Activated CD8-positive, alpha-beta memory T cell treated with anti-CD3 and anti-CD28 coated beads, Interleukin-2, amount 50 U/mL, for 48 hours (primary cell): ENCODE results near the gene APBB1IP.
"Not testable (repeated sequence)": the region's sequence is repeated elsewhere in the genome, so short reads cannot be mapped to it uniquely, and the experiment has no call there.

Source experiments
- DNase-seq: peaks from one replicate; pipeline ENCODE4 v3.0.0-alpha.2; 2020

Gene APBB1IP

DNA sequence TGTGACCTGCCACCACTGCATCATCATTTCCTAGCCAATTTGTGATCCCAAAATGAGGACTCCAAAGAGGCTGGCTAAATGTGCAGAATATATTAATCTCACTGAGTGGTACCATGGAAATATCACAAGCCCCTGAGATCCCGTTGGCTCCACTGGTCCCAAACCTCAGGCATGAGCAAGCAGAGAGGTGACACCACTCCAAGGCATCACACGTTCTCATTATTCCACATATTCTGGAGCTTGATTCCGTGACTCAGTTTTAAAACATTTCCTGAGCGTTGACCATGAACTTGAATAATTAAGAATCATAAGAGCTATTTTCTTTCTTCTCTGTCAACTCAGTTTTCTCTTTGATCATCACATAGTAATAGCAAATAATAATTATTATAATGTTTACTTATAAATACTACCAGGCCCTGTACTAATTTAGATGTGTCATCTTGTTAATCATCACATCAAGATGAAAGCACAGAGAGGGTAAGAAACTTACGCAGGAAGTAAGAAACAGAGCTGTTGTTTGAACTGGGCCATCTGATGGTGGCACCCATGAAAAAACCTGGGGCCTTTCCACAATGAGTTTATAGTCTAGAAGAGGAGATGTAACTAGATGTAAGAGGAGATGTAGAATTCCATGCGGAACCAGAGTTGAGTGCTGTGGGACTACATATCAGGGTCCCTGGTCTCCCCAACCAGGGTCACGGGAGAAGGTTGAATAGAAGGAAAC lies 3.5 kb downstream of the APBB1IP start:
- DNase-seq = no peak

DNA sequence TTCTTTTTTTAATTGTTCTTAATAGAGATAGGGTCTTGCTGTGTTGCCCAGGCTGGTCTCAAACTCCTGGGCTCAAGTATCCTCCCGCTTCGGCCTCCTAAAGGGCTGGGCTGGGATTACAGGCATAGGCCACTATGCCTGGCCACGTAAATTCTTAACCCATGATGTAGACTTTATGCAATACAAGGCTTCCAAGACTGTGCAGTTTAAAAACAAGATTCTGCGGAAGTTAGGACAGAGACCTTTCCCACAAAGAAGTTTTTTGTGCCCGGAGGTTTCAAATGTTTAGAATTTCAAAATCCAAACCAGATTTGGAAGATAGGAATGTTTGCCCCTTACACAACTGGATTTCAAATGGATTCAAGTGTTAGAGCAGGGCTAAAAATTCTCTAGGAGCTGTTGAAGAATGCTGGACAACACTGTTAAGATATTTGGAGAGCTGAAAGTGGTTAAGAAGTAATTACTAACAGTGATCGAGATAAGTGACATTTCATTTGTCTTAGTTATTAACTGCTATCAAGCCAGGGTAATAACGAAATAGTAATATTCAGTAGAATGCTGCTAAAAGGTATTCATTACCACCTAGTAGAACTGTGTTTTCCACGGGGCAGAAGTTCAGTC lies 7.4 kb downstream of the APBB1IP start:
- no peak for DNase-seq

DNA sequence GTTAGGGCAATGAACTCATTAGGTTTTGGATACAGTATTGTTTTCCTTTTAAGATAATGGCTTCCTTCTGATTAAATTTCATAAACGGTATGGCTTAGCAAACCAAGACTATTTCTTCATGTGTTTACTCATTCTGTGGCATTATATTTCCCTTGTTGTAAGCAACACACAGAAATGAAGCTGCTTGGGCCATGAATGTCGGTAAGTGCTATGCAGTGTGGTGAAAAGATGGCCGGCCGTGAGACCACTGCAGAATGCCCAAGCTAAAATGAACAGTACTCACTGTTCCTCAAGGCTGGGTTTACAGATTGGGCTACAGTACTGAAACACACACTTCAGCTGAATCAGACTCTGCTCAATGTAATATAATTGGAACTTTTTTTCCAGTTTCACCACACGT lies 8.1 kb downstream of the APBB1IP start:
- no peak for DNase-seq

DNA sequence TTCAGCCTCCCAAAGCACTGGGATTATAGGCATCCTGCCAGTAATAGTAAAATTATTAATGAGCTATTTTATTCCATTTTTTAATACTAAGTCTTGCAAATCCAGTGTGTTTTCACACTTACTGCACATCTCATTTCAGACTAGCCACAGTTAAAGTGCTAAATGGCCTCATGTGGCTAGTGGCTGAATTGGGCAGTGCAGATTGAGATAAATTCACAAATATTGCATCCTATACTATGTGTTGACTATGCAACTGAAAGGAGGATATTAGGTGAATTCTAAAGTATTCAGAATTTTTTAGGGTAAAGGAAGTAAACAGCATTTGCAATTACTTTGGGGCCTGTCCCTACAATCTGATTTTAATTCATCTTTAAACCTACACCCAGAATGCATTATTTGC lies 10.2 kb downstream of the APBB1IP start:
- DNase-seq = no peak

DNA sequence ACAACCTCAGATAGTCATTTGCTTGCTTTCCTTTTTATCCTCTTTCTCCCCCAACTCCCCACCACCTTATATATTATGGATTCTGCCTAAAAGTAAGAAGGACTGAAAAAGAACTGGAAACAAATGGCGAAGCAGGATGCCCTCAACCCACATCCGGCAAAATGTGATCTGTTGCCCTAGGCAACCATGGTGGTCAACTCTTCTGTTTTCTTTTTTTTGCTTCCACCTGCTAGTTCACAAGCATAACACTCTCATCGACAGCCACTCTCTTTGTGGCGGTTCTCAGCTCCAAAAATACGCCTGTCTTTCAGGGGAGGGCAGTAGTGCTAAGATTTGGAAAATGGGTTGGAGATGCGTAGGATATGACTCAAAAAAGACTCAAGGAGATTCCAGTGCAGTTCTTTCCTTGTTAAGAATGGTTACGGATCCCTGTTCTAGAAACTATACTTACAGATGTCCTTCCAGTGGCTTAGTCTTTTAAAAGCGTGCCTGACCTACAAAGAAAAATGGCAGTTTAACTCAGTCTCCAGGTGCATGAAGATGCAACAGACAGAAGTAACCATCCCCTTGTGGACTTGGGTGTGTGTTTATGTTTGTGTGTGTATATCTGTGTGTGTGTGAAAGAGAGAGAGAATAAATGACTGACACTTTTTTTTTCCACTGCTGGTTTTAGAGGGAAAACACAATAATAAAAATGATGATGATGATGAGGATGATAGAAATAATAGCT lies 10.7 kb downstream of the APBB1IP start:
- no peak for DNase-seq

DNA sequence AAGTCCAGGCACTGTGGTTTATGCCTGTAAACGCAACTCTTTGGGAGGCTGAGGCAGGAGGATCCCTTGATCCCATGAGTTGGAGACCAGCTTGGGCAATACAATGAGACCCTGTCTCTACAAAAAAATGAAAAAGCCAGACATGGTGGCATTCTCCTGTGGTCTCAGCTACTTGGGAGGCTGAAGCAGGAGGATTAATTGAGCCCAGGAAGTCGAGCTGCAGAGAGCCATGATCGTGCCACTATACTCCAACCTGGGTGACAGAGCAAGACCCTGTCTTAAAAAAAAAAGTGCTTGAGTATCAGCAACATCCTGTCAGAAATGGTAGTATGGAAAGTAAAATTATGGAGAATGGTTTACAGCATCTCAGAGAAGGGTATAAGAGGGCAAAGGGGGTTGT lies 11.6 kb downstream of the APBB1IP start:
- no peak for DNase-seq

DNA sequence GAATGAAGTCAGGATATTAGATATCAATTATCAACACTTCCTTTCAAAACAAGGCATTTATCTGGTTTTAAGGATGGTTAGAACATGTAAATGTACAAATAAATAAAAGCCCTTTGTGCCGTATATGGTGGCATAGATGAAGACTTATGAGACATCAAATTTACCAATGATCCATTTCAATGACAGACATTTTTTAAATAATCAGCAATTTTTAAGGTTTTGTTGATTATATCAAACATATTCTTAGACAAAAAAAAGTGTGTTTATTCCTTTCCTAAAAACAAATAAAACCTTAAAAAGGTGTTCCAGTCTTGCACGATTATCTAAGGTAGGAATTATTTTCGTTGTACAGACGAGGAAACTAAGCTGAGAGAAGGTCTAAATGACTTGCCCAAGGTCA lies 13.8 kb downstream of the APBB1IP start:
- DNase-seq = no peak

DNA sequence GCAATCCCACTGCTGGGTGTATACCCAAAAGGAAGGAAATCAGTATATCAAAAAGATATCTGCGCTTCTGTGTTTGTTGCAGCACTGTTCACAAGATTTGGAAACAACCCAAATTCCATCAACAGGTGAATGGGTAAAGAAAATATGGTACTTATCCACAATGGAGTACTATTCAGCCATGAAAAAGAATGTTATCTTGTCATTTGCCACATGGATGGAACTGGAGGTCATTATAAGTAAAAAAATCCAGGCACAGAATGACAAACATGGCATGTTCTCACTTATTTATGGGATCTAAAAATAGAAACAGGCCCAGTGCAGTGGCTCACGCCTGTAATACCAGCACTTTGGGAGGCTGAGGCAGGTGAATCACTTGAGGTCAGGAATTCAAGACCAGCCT lies 15.7 kb downstream of the APBB1IP start:
- DNase-seq = no peak

DNA sequence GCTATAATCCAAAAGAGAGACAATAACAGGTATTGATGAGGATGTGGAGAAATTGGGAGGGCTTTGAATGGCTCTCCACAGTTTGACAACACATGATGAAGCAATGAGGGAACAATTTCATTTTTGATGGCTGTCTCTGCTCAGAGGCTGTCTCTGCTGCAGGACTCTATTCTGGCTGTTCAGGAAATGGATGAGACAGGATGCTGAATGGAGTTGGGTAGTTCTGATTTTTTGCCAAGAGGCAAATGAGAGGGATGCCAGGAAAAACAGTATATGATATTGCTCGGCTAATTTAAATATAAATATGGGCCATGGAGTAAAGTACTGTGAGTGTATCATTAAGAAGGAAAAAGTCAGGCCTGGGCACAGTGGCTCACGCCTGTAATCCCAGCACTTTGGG lies 16.8 kb downstream of the APBB1IP start:
- no peak for DNase-seq

DNA sequence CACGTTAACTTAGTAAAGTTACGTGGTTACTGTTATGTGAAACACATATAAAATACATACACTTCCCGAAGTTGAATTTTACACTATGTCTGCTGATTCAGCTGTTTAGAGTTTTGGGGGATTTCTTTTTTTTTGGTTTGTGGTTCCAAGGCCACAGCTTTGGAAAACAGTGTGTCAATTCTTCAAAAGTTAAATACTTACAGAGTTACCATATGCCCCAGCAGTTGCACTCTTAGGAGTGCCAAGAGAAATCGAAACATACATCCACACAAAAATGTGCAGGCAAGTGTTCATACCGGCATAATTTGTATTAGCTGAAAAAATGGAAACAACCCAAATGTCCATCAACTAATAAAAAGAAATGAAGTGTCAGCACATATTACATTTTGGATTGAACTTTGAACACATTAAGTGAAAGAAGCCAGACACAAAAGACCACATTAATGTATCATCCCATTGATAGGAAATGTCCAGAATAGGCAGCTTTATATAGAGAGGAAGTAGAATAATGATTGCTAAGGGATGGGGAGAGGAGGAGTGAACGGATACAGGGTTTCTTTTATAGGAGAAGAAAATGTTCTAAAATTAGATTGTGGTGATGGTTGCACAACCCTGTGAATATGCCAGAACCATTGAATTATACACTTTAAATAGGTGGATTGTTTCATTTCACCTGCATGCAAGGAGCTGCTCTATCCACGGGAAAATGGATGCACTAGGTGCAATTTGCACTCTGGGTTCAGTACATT lies 17.6 kb downstream of the APBB1IP start:
- no peak for DNase-seq

DNA sequence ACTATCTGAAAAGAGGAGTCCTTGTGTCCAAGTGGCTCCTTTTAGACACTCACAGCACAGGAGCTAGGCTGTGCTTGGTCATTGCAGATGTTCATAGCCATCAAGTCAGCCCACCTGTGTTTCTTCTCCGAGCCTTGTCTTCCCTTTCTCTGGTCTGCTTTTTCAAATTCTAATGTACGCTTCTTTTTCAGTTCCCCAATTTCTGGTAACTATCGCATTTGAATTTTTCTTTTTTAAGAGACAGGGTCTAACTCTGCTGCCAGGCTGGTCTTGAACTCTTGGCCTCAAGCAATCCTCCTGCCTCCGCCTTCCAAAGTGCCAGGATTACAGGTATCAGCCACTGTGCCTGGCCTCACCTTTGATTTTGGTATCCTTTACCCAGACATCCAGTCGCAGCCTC lies 18.9 kb downstream of the APBB1IP start:
- DNase-seq = no peak

DNA sequence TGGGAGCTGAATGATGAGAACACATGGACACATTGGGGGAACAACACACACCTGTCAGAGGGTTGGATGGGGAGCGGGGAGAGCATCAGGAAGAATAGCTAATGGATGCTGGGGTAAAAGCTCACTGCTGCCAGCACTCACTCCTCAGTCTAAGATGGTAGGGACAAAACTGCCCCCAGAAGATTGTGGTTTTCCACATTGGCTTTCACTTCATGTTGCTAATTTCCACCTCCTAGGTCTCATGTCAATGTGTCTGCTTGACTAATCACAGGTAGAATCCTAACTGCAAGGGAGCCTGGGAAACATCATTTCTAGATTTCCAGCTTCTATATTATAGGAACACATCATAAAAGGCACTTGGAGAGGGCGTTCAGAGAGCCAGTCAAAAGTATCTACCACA lies 22.6 kb downstream of the APBB1IP start:
- no peak for DNase-seq

DNA sequence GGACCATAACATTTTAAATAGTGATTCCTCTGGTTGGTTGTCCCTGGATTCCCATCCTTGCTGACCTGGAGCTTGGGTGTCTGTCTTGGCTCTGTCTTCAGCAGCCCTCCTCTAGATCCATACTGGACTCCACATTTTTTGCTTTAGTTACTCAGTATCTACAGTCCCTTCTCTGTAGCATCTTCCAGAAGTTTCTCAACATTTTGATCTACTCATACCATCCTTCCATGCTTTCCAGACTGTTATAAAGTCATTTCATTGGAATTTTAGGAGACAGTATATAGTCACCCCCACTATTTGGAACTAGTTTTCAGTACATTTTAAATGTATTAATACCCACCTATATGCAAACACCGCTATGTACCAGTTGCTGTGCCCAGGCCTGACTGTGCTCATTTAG lies 25.8 kb downstream of the APBB1IP start:
- no peak for DNase-seq

DNA sequence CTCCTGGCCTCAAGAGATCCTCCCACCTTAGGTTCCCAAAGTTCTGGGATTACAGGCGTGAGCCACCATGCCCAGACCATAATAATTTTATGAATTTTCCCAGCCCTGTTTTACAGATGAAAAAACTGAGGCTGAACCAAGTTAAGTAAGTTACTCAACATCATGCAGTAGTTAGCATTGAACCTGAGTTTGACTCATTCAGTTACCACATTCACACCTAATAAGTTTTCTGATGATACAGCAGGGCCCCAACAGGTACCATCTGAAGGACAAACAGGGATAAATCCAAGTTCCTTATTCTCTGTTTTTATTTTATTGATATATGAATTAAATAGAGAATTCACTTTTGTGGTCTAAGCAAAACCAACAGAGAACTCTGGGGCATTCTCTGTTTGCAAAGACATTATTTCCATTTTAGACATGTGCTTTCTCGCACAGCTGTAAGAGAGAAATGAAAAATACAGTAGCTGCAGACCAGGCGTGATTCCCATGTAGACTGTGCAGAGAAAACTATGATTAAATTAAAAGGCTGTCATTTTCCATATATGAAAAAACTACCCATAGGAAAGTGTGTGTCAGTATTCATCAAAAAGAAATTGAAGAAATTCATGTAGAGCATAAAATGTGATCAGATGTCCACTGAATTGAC lies 26.6 kb downstream of the APBB1IP start:
- no peak for DNase-seq

DNA sequence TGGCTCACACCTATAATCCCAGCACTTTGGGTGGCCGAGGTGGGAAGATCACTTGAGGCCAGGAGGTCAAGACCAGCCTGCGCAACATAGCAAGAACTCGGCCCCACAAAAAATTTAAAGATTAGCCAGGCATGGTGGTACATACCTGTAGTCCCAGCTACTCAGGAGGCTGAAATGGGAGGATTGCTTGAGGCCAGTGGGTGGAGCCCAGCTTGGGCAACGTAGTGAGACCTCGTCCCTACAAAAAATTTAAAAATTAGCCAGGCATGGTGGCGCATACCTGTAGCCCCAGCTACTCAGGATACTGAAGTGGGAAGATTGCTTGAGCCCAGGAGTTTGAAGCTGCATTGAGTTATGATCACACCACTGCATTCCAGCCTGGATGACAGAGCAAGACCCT lies 28.4 kb downstream of the APBB1IP start:
- DNase-seq = not testable (repeated sequence)

DNA sequence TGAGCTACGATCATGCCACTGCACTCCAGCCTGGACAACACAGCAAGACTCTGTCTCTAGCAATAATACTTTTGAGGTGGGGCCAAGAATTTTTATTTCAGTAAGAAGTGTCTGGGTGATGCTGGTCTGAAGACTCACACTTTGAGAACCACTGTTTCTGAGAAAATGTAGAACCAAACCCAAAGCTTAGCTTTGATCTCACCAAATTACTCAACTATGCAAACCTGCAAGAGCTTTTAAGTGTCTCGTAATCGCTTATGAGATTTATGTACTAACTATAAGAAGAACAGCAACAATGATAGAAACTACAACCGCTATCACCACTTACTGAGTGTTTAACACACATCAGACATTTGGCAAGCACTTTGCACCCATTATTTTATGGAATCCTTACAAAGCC lies 29.5 kb downstream of the APBB1IP start:
- no peak for DNase-seq

DNA sequence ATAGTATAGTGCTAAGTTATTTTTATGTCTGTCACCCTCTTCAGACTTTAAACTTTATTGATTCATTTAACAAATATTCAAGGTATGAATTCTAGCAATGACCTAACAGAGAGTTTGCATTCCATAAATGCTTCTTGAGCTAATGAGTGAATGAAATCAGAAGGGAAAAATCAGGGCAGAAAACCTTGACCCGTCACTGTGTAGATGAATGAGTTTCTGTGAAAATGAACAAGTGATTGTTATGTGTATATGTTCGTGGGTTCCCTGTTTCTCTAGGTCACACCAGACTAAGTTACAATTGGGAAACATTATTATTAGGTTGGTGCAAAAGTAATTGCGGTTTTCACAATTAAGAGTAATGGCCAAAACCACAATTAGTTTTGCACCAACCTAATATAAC lies 30.1 kb downstream of the APBB1IP start:
- no peak for DNase-seq

DNA sequence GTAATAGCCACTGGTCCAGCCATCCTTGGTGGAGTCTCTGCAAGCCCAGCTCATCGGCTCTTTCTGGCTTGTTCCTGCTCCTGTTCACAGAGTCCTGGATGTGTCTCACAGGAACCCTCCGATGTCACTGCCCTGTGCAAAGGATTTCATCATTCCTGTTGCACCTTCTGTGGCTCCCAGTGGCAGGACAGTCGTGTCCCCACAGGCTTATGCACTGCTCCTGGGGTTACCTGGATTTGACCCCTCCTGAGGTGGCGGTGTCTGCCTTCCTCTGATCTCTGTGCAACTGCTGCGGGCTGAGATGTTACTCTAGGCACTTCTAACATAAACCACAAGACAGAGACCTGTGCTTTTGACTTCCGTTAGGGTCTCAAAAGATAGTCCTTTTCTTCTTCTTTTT lies 30.6 kb downstream of the APBB1IP start:
- DNase-seq = no peak

DNA sequence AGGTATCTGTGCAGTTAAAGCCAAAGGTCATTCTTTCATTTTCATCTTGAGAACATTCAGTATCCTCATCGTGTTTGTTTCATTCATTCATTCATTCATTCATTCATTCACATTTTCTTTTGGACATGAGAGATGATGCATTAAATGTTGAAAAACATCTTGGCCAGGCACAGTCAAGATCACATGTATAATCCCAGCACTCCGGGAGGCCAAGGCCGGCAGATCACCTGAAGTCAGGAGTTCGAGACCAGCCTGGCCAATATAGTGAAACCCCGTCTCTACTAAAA lies 34.3 kb downstream of the APBB1IP start:
- no peak for DNase-seq

DNA sequence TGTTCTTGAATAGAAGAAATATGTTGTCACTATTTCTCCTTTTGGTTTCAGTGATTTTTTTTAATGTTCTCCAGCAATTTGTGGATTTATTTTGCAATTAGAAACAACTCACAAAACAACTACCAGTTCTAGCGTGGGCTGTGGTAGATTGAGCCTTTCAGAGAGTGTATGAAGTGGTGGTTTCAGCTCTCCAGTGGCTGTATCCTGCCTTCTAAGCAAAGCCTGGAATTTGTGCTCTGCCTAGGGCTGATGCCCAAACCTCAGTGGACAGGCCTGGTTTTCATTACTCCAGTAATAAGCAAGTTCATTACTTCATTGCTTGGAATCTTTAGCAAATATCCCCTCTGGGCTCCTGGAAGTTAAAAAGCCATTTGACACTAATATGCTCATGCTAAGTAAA lies 35.9 kb downstream of the APBB1IP start:
- no peak for DNase-seq

DNA sequence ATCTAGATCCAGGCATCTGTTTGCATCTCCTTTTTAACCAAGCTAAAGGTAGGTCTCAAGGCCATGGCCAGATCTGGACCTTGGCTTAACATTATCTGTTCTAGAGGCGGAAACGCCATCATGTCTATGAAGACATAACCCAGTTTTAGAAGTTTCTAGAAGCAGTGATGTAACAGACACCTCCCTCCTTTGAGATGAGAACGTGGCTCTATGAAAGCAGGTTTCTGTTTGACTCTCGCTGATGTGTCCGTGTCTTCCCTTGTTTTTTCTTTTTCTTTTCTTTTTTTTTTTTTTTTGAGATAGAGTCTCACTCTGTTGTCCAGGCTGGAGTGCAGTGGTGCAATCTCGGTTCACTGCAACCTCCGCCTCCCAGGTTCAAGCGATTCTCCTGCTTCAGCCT lies 36.7 kb downstream of the APBB1IP start:
- not testable (repeated sequence) for DNase-seq

DNA sequence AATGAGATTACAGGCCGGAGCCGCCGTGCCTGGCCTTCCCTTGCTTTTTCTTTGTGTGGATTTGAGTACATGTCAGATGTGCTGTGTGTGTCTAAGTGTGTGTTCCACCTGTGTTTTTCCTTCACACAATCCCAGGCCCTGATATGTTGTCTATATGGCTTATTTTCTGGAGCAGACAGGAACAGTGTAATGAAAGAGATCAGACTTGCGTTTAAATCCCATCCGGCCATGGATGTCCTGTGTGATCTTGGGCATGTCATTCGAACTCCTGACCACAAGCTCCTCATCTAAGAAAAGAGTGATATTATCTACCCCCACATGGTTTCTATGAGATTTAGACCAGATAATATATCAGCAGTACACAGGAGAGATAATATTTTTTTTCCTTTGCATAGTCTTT lies 37.2 kb downstream of the APBB1IP start:
- DNase-seq = no peak

DNA sequence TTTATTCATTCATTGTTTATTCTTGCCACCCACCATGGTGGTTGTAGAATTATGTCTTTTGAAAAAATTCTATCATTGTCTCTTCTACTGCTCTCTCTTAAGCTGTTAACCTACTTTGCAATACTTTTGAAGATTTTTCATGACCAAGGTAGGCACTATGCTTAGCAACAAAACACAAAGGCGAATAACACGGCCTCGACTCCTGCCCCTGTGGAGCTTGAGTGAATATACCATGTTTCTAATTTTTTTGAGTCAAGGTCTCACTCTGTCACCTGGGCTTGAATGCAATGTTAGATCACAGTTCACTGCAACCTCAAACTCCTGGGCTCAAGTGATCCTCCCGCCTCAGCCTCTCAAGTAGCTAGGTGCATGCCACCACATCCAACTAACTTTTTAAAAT lies 39.4 kb downstream of the APBB1IP start:
- DNase-seq = no peak
